GM12878 (cell line): ENCODE measurements around the gene SRRM2. TPM values are rescaled to one million over a fixed set of nuclear protein-coding genes. Genes with fewer than 3 reads are reported as not detected.

Experiments
- ATAC-seq: fragments of 200-7000 bp; cut with Tn5 transposase; 3 replicates; pipeline ENCODE4 v1.9.1; 2020; ENCODE audit warnings: mild to moderate bottlenecking, moderate library complexity
- BruUV-seq: library from RNA; stranded (reverse); fragments of 400-500 nt; replicated peaks from 2 replicates; lab custom pipeline; 2021; lab: Mats Ljungman, UMichigan
- CTCF ChIA-PET: fragments of 300-600 bp; sonication (Branson Sonifier 250); formaldehyde crosslinking; extraction: SDS; loops from one replicate; lab custom pipeline; 2021; ENCODE audit warnings: inconsistent platforms; lab: Yijun Ruan, JAX
- POLR2A ChIA-PET: fragments of 350-600 bp; formaldehyde crosslinking; extraction: SDS; loops from one replicate; lab custom pipeline; 2021; ENCODE audit warnings: inconsistent platforms; lab: Charles Lee
- RAD21 ChIA-PET: fragments of 300-600 bp; sonication (Branson Sonifier 250); formaldehyde crosslinking; loops from one replicate; lab custom pipeline; 2023; ENCODE audit warnings: antibody characterized with exemption; ENCODE audit not compliant: unreplicated experiment; lab: Charles Lee
- SMC1A ChIA-PET: fragments of 300-600 bp; sonication (Branson Sonifier 250); formaldehyde crosslinking; loops from one replicate; lab custom pipeline; 2023; ENCODE audit not compliant: unreplicated experiment, uncharacterized antibody; lab: Charles Lee
- DNase-seq: peaks from one replicate; pipeline ENCODE4 v3.0.0-alpha.2; 2011; ENCODE audit warnings: low read depth, low spot score
- FAIRE-seq: peaks from 3 replicates; lab custom pipeline; 2011; peaks lifted over from hg19 to GRCh38; lab: Jason Lieb, UNC
- H2AFZ ChIP-seq: 2 replicates; pipeline ENCODE4 v1.6.0; 2011; ENCODE audit warnings: low read depth, low read length, control low read depth; ENCODE audit not compliant: control insufficient read depth
- H3K27ac ChIP-seq: 2 replicates; pipeline ENCODE4 v1.5.1; 2011; ENCODE audit warnings: control low read depth; ENCODE audit not compliant: control insufficient read depth, insufficient read depth
- H3K27me3 ChIP-seq, 2 experiments: replicated peaks in 1 of 2; 2 replicates each; pipeline versions ENCODE4 v1.6.0 to v1.6.1; 2011; ENCODE audit warnings: low read length in 1 of 2; ENCODE audit not compliant: control insufficient read depth in 2 of 2, insufficient read depth in 2 of 2
- H3K36me3 ChIP-seq, 2 experiments: 2 replicates each; pipeline ENCODE4 v1.5.1; 2011; ENCODE audit warnings: low read length in 1 of 2; ENCODE audit not compliant: control insufficient read depth in 2 of 2, insufficient read depth in 2 of 2
- H3K4me1 ChIP-seq: 2 replicates; pipeline ENCODE4 v1.6.1; 2011; ENCODE audit warnings: mild to moderate bottlenecking, low read length, moderate library complexity, mixed read lengths; ENCODE audit not compliant: control insufficient read depth, insufficient read depth
- H3K4me2 ChIP-seq: 2 replicates; pipeline ENCODE4 v1.6.0; 2011; ENCODE audit warnings: control low read depth; ENCODE audit not compliant: control insufficient read depth, insufficient read depth
- H3K4me3 ChIP-seq: fragments of 200-600 bp; sonication (generic); 2 replicates; pipeline ENCODE4 v1.5.1; 2016
- H3K79me2 ChIP-seq: 2 replicates; pipeline ENCODE4 v1.6.0; 2011; ENCODE audit warnings: low read length; ENCODE audit not compliant: control insufficient read depth, insufficient read depth
- H3K9ac ChIP-seq: 2 replicates; pipeline ENCODE4 v1.8.0; 2011; ENCODE audit warnings: low read length, control low read depth, mixed read lengths; ENCODE audit not compliant: control insufficient read depth, insufficient read depth
- H3K9me3 ChIP-seq: replicated peaks from 3 replicates; pipeline ENCODE4 v1.5.1; 2011; ENCODE audit warnings: mild to moderate bottlenecking, low read length; ENCODE audit not compliant: control insufficient read depth, insufficient read depth
- H4K20me1 ChIP-seq: 2 replicates; pipeline ENCODE4 v1.6.0; 2011; ENCODE audit not compliant: control insufficient read depth, insufficient read depth
- KLF5 ChIP-seq: fragments of 450-650 bp; IDR thresholded peaks from 2 replicates; pipeline ENCODE4 v1.6.1; 2014; ENCODE audit warnings: mild to moderate bottlenecking; ENCODE audit not compliant: partially characterized antibody
- MTA2 ChIP-seq: fragments of 450-650 bp; IDR thresholded peaks from 2 replicates; pipeline ENCODE4 v1.6.1; 2016; ENCODE audit warnings: low read depth, mild to moderate bottlenecking, moderate library complexity
- NRF1 ChIP-seq: conservative IDR thresholded peaks from 2 replicates; pipeline ENCODE4 v1.6.1; 2011; ENCODE audit warnings: mild to moderate bottlenecking, low read depth, low read length, improper control_type of control experiment
- PBX3 ChIP-seq: IDR thresholded peaks from 2 replicates; pipeline ENCODE4 v1.6.1; 2011; ENCODE audit warnings: mild to moderate bottlenecking, low read depth, low read length, moderate library complexity; ENCODE audit not compliant: insufficient replicate concordance
- RAD21 ChIP-seq: IDR thresholded peaks from 2 replicates; pipeline ENCODE4 v1.6.1; 2011; ENCODE audit warnings: mild to moderate bottlenecking, low read depth, low read length, moderate library complexity; ENCODE audit not compliant: insufficient read depth
- RB1 ChIP-seq: fragments of 450-650 bp; formaldehyde crosslinking; IDR thresholded peaks from 2 replicates; pipeline ENCODE4 v1.6.1; 2017; ENCODE audit warnings: mild to moderate bottlenecking, borderline replicate concordance
- SMAD5 ChIP-seq: IDR thresholded peaks from 2 replicates; pipeline ENCODE4 v1.6.1; 2016; ENCODE audit warnings: antibody characterized with exemption, low read depth
- SREBF1 ChIP-seq: IDR thresholded peaks from 2 replicates; pipeline ENCODE4 v1.6.1; 2012; ENCODE audit warnings: mild to moderate bottlenecking, low read length
- STAT1 ChIP-seq: fragments of 450-650 bp; conservative IDR thresholded peaks from 2 replicates; pipeline ENCODE4 v1.6.1; 2014; ENCODE audit warnings: antibody characterized with exemption, mild to moderate bottlenecking
- USF1 ChIP-seq: IDR thresholded peaks from 2 replicates; pipeline ENCODE4 v1.6.1; 2011; ENCODE audit warnings: borderline replicate concordance, low read depth, mild to moderate bottlenecking, moderate library complexity, mixed read lengths, low read length; ENCODE audit not compliant: insufficient read depth; ENCODE audit errors: extremely low read length
- ZNF24 ChIP-seq: fragments of 450-650 bp; IDR thresholded peaks from 2 replicates; pipeline ENCODE4 v1.6.1; 2017; ENCODE audit warnings: antibody characterized with exemption, mild to moderate bottlenecking
- ZNF274 ChIP-seq: IDR thresholded peaks from one replicate; pipeline ENCODE4 v1.8.0; 2011; ENCODE audit not compliant: insufficient read length, insufficient read depth
- WGBS: methylation state at CpG from one replicate; pipeline ENCODE4 v1.1.6; 2016; ENCODE audit warnings: low lambda C conversion rate; ENCODE audit not compliant: insufficient replicate concordance, insufficient coverage; ENCODE audit errors: missing lambda C conversion rate; 5-methylcytosine and 5-hydroxymethylcytosine counted together
- in situ Hi-C: fragments of 300-500 bp; cut with MboI; formaldehyde crosslinking; loops from 9 replicates; pipeline ENCODE4 v1.14.3; 2018; ENCODE audit warnings: mixed read lengths
- intact Hi-C: fragments of 100-400 bp; cut with micrococcal nuclease; formaldehyde crosslinking; loops from one replicate; pipeline ENCODE4 v1.14.2; 2022; ENCODE audit not compliant: unreplicated experiment
- polyA plus RNA-seq, 11 experiments: library from polyadenylated mRNA; depleted of rRNA in 4 of 11; unstranded in 6 of 11; stranded (reverse) in 5 of 11; fragments of >200 nt; fragmentation: Nextera tagmentation in 4 of 11; fragmentation: Illumina TruSeq in 1 of 11; extraction: Ambion mirVana in 4 of 11; extraction: Trizol in 1 of 11; gene quantifications; 1 replicate in 1 of 11; 2 replicates in 10 of 11; pipeline versions ENCODE4 v1.2.1 to v1.2.3, GENCODE V29; 2011 to 2016; ENCODE audit warnings: inconsistent platforms in 2 of 11, missing spikeins in 2 of 11, low read depth in 1 of 11
- total RNA-seq, 4 experiments: library from RNA; depleted of rRNA in 3 of 4; stranded (reverse); fragments of >200 nt in 3 of 4; fragmentation: Illumina TruSeq in 1 of 4; extraction: Trizol in 1 of 4; gene quantifications; 2 replicates each; pipeline versions ENCODE4 v1.2.1 to v1.2.3, GENCODE V29; 2013 to 2021
- TF ChIP-seq, protein P1 (sequence below): fragments of 450-650 bp; IDR thresholded peaks from 2 replicates; pipeline ENCODE4 v1.6.1; 2014; ENCODE audit warnings: mild to moderate bottlenecking
- TF ChIP-seq, protein P2 (sequence below): fragments of 450-650 bp; IDR thresholded peaks from 2 replicates; pipeline ENCODE4 v1.6.1; 2016; ENCODE audit warnings: mild to moderate bottlenecking

Gene SRRM2
- total and polyA plus RNA-seq, 10 of the 15 experiments (the other 5 are each of a cell fraction or from before 2014, with no cell fraction given): 30.1 to 502 (median 196) TPM

DNA sequence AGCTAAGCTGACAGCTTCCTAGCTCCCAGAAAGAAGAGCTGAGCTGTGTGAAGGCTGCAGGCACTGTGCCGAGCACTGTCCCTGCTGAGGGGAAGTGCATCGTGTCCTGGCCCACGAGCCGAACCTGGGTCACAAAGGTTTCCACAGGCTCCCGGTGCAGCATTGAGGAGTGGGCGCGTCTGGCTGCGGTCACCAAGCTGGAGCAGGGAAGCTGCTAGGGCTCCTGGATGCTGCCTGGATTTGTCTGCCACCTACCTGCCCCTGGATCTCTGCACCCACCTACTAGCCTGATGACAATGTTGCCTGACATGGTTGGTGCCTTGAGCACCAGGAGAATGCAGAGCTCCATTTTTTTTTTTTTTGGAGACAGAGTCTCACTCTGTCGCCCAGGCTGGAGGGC lies 6.5 kb upstream of the SRRM2 start:
- DNase-seq (no peak), ATAC-seq (no peak), FAIRE-seq (no peak)
- WGBS: 76% methylated on average over 9 of the region's 9 CpGs
- ChIA-PET SMC1A (no interaction called here), RAD21 (no interaction called here), CTCF (no interaction called here), POLR2A (interaction anchor here (0.6 kb wide), 2 partner anchors 64 to 130 kb away, joined by 3 read pairs; partner anchors contain the start of gene KCTD5)
- Histone ChIP-seq H3K27ac (no peak overlapping the region), H3K4me1 (peaks cover 4% of the 10 kb centered on the region; the same call in 1 of the 2 replicates), H3K36me3 (no peaks in the 10 kb centered on the region), H3K27me3 (no peaks in the 10 kb centered on the region), H3K4me2 (no peak overlapping the region), H3K79me2 (peaks cover 5% of the 10 kb centered on the region), H2AFZ (no peak overlapping the region), H3K9ac (no peak overlapping the region), H3K4me3 (no peak overlapping the region), H3K9me3 (no peaks in the 10 kb centered on the region), H4K20me1 (no peaks in the 10 kb centered on the region; the same call in 1 of the 2 replicates)
- no TSS peak for BruUV-seq
- intact Hi-C loops (no loop called here), in situ Hi-C loops (no loop called here)
- TF ChIP-seq, protein P1, sequence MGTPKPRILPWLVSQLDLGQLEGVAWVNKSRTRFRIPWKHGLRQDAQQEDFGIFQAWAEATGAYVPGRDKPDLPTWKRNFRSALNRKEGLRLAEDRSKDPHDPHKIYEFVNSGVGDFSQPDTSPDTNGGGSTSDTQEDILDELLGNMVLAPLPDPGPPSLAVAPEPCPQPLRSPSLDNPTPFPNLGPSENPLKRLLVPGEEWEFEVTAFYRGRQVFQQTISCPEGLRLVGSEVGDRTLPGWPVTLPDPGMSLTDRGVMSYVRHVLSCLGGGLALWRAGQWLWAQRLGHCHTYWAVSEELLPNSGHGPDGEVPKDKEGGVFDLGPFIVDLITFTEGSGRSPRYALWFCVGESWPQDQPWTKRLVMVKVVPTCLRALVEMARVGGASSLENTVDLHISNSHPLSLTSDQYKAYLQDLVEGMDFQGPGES: no peak
- TF ChIP-seq RAD21 (no peak), STAT1 (no peak), ZNF24 (no peak), MTA2 (no peak), RB1 (no peak), SREBF1 (no peak), NRF1 (no peak), ZNF274 (no peak), KLF5 (no peak), USF1 (no peak), PBX3 (no peak), SMAD5 (no peak)
- TF ChIP-seq, protein P2, sequence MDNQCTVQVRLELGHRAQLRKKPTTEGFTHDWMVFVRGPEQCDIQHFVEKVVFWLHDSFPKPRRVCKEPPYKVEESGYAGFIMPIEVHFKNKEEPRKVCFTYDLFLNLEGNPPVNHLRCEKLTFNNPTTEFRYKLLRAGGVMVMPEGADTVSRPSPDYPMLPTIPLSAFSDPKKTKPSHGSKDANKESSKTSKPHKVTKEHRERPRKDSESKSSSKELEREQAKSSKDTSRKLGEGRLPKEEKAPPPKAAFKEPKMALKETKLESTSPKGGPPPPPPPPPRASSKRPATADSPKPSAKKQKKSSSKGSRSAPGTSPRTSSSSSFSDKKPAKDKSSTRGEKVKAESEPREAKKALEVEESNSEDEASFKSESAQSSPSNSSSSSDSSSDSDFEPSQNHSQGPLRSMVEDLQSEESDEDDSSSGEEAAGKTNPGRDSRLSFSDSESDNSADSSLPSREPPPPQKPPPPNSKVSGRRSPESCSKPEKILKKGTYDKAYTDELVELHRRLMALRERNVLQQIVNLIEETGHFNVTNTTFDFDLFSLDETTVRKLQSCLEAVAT: no peak
